Stomach (tissue), 4 donors: ENCODE measurements around the gene SPPL2C.

Experiments
- CTCF ChIP-seq, 7 experiments: fragments of 450-650 bp in 4 of 7; fragments of 200-600 bp in 3 of 7; sonication (generic) in 3 of 7; IDR thresholded peaks; one replicate each; pipeline ENCODE4 v1.5.1; 2016 to 2019; ENCODE audit warnings: antibody characterized with exemption in 7 of 7, control low read depth in 2 of 7, mild to moderate bottlenecking in 1 of 7
- POLR2A ChIP-seq, 4 donors: fragments of 450-650 bp; IDR thresholded peaks; one replicate each; pipeline ENCODE4 v1.6.1; 2016; ENCODE audit warnings: antibody characterized with exemption in 4 of 4, control low read depth in 2 of 4, mild to moderate bottlenecking in 1 of 4, moderate library complexity in 1 of 4

- TF ChIP-seq POLR2A (IDR thresholded peaks at IDR 0.05) (no peak), CTCF (IDR thresholded peaks at IDR 0.05) (no peak)
Measured at GRCh38 chr17:45838751-45839295, 5.9 kb upstream of the SPPL2C start.
